Hepatocyte (in vitro differentiated cells): ENCODE results near the gene ZNF544. TPM values are rescaled to one million over a fixed set of nuclear protein-coding genes. Genes with fewer than 3 reads are reported as not detected.
A peak's percentile ranks its signal among the peaks of the same experiment; 100 is the strongest.

Experiments
- DNase-seq: peaks from one replicate; pipeline ENCODE4 v3.0.0-alpha.2; 2016; ENCODE audit warnings: low spot score
- H2AFZ ChIP-seq: fragments of 200-600 bp; sonication (generic); 2 replicates; pipeline ENCODE4 v1.6.0; 2016; ENCODE audit warnings: antibody characterized with exemption, mild to moderate bottlenecking
- H3K27ac ChIP-seq: fragments of 200-600 bp; sonication (generic); 2 replicates; pipeline ENCODE4 v1.5.1; 2016; ENCODE audit warnings: mild to moderate bottlenecking
- H3K27me3 ChIP-seq: fragments of 200-600 bp; sonication (generic); 2 replicates; pipeline ENCODE4 v1.6.1; 2016
- H3K36me3 ChIP-seq: fragments of 200-600 bp; sonication (generic); replicated peaks from 2 replicates; pipeline ENCODE4 v1.5.1; 2016; ENCODE audit warnings: low read depth; ENCODE audit not compliant: insufficient read depth
- H3K4me1 ChIP-seq: fragments of 200-600 bp; sonication (generic); 2 replicates; pipeline ENCODE4 v1.5.1; 2016; ENCODE audit warnings: mild to moderate bottlenecking, moderate library complexity; ENCODE audit not compliant: insufficient read depth
- H3K4me2 ChIP-seq: fragments of 200-600 bp; sonication (generic); 2 replicates; pipeline ENCODE4 v1.6.0; 2016
- H3K4me3 ChIP-seq: fragments of 200-600 bp; sonication (generic); 2 replicates; pipeline ENCODE4 v1.5.1; 2016; ENCODE audit warnings: mild to moderate bottlenecking
- H3K79me2 ChIP-seq: fragments of 200-600 bp; sonication (generic); 2 replicates; pipeline ENCODE4 v1.6.0; 2017; ENCODE audit warnings: mild to moderate bottlenecking
- H3K9me2 ChIP-seq: fragments of 200-600 bp; sonication (generic); replicated peaks from 2 replicates; pipeline ENCODE4 v1.6.0; 2017; ENCODE audit warnings: mild to moderate bottlenecking; ENCODE audit not compliant: insufficient read depth
- H3K9me3 ChIP-seq: fragments of 200-600 bp; sonication (generic); 2 replicates; pipeline ENCODE4 v1.5.1; 2016; ENCODE audit warnings: low read depth, mild to moderate bottlenecking
- H4K20me1 ChIP-seq: fragments of 200-600 bp; sonication (generic); 2 replicates; pipeline ENCODE4 v1.6.0; 2016; ENCODE audit warnings: mild to moderate bottlenecking; ENCODE audit not compliant: insufficient read depth, poor library complexity, severe bottlenecking
- EZH2 ChIP-seq: fragments of 200-600 bp; sonication (generic); IDR thresholded peaks from 2 replicates; pipeline ENCODE4 v1.6.1; 2016; ENCODE audit warnings: antibody characterized with exemption, mild to moderate bottlenecking, borderline replicate concordance
- EZH2phosphoT487 ChIP-seq: fragments of 200-600 bp; sonication (generic); IDR thresholded peaks from one replicate; pipeline ENCODE4 v1.6.1; 2018; ENCODE audit warnings: antibody characterized with exemption, mild to moderate bottlenecking, low read depth, moderate library complexity; ENCODE audit not compliant: unreplicated experiment, severe bottlenecking
- WGBS: methylation state at CpG from one replicate; pipeline ENCODE4 v1.1.6; 2016; ENCODE audit warnings: low lambda C conversion rate; ENCODE audit errors: missing lambda C conversion rate; 5-methylcytosine and 5-hydroxymethylcytosine counted together
- polyA plus RNA-seq: library from polyadenylated mRNA; unstranded; fragments of >200 nt; fragmentation: Nextera tagmentation; extraction: Ambion mirVana; gene quantifications from 2 replicates; pipeline ENCODE4 v1.2.1, GENCODE V29; 2016
- total RNA-seq: library from RNA; depleted of rRNA; stranded (reverse); fragments of >200 nt; gene quantifications from 2 replicates; pipeline ENCODE4 v1.2.3, GENCODE V29; 2014
- TF ChIP-seq, protein P1 (sequence below): fragments of 200-600 bp; sonication (generic); IDR thresholded peaks from 2 replicates; pipeline ENCODE4 v1.5.1; 2016; ENCODE audit warnings: antibody characterized with exemption, mild to moderate bottlenecking; ENCODE audit not compliant: poor library complexity

Gene ZNF544
- total and polyA plus RNA-seq, 2 experiments from 2014 or later, result 17.2 to 34.1 TPM

- Histone ChIP-seq H3K27me3 (no peaks in the 10 kb centered on the region), H3K9me2 (no peaks in the 10 kb centered on the region), H3K27ac (peak overlapping the region; percentile 87), H3K4me3 (peak overlapping the region; percentile 73), H3K4me2 (peak overlapping the region; percentile 91), H3K9me3 (peaks cover 30% of the 10 kb centered on the region), H2AFZ (peak overlapping the region; percentile 92), H3K79me2 (peaks cover 15% of the 10 kb centered on the region), H4K20me1 (no peaks in the 10 kb centered on the region), H3K4me1 (peaks cover 5% of the 10 kb centered on the region), H3K36me3 (peaks cover 8% of the 10 kb centered on the region)
- no peak for TF ChIP-seq EZH2phosphoT487
- TF ChIP-seq, protein P1, sequence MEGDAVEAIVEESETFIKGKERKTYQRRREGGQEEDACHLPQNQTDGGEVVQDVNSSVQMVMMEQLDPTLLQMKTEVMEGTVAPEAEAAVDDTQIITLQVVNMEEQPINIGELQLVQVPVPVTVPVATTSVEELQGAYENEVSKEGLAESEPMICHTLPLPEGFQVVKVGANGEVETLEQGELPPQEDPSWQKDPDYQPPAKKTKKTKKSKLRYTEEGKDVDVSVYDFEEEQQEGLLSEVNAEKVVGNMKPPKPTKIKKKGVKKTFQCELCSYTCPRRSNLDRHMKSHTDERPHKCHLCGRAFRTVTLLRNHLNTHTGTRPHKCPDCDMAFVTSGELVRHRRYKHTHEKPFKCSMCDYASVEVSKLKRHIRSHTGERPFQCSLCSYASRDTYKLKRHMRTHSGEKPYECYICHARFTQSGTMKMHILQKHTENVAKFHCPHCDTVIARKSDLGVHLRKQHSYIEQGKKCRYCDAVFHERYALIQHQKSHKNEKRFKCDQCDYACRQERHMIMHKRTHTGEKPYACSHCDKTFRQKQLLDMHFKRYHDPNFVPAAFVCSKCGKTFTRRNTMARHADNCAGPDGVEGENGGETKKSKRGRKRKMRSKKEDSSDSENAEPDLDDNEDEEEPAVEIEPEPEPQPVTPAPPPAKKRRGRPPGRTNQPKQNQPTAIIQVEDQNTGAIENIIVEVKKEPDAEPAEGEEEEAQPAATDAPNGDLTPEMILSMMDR, result peak; percentile 26
- 11% methylated on average over 7 of the region's 13 CpGs for WGBS
- peak; percentile 47 for DNase-seq
Observed at GRCh38 chr19:58229255-58229639, 533 bp downstream of the ZNF544 start.

DNA sequence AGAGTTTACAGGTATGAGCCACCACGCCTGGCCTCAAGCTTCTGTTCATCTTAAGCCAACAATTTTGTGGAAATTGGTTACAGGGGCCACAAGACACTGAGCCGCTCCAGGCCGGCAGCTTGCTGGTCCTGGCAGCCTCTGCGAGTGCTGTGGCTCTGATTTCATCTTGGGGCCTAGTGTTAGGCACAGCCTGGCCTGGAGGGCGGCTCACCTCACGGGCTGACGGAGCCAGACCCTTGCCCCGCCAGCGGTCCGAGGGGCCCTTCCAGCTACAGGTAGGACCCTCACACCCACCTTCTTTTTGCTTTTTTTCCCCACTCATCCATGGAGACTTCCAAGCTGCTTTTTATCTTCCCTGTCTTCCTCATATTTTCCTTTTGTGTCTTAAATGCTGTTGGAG lies 8.6 kb downstream of the ZNF544 start:
- TF ChIP-seq EZH2phosphoT487 (no peak), EZH2 (no peak)
- TF ChIP-seq, protein P1, result no peak
- no peak for DNase-seq
- Histone ChIP-seq H3K27me3 (no peaks in the 10 kb centered on the region), H4K20me1 (no peaks in the 10 kb centered on the region), H3K4me1 (no peaks in the 10 kb centered on the region), H3K27ac (no peak overlapping the region), H3K36me3 (peaks cover 14% of the 10 kb centered on the region), H3K9me3 (peaks cover 16% of the 10 kb centered on the region), H3K9me2 (no peaks in the 10 kb centered on the region), H3K4me3 (no peak overlapping the region), H3K79me2 (no peaks in the 10 kb centered on the region), H3K4me2 (no peak overlapping the region), H2AFZ (no peak overlapping the region)
- WGBS, result 94% methylated on average over 10 of the region's 10 CpGs

DNA sequence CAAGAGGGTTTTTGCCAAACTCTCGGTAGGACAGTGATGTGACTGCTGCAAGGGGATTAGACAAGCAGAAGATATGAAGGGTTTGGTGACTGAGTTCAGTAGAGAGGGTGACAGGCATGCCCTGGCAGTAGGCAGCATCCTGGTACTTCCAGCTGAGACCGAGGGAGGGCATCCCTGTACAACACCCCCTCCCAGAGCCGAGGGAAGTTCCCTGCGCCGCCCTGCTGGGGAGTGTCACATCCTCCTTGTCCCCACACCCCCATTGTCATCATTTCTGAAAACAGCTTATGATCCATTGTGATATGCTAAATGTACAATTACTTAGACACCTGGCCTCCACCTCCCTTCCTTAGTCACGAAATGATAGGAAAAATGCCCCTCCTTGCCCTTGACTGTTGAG lies 14.6 kb downstream of the ZNF544 start:
- Histone ChIP-seq H3K4me1 (no peaks in the 10 kb centered on the region), H2AFZ (no peak overlapping the region), H3K4me3 (no peak overlapping the region), H3K27me3 (no peaks in the 10 kb centered on the region), H4K20me1 (no peaks in the 10 kb centered on the region), H3K9me2 (no peaks in the 10 kb centered on the region), H3K27ac (no peak overlapping the region), H3K79me2 (no peaks in the 10 kb centered on the region), H3K36me3 (peaks cover 6% of the 10 kb centered on the region), H3K4me2 (no peak overlapping the region), H3K9me3 (peaks cover 37% of the 10 kb centered on the region)
- TF ChIP-seq EZH2, result no peak
- TF ChIP-seq, protein P1, result no peak
- no peak for TF ChIP-seq EZH2phosphoT487
- 100% methylated on average over 6 of the region's 6 CpGs for WGBS
- DNase-seq, result no peak

DNA sequence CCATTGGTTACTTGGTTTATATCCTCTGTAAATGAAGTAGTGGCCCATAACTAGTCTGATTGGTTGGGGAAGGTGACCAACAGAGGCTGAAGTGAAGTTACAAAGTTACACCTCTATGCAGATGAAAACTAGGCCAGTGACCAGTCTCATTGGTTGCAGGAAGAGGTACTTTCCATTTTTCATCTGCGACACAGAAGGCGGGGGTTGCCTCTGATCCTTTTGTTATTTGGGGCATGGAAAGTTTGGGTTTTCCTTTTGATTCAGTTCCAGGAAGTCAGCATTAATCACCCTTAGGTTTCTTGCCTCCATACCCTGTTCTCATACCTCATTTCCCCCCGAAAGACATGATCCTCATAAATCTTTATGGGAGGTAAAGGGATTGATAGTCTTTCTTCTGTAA lies 20.2 kb downstream of the ZNF544 start:
- Histone ChIP-seq H3K27ac (no peak overlapping the region), H3K27me3 (no peaks in the 10 kb centered on the region), H3K36me3 (peaks cover 25% of the 10 kb centered on the region), H2AFZ (no peak overlapping the region), H3K4me3 (no peak overlapping the region), H3K9me3 (peaks cover 84% of the 10 kb centered on the region), H3K4me1 (no peaks in the 10 kb centered on the region), H3K79me2 (no peaks in the 10 kb centered on the region), H3K9me2 (no peaks in the 10 kb centered on the region), H3K4me2 (no peak overlapping the region), H4K20me1 (no peaks in the 10 kb centered on the region)
- no peak for DNase-seq
- TF ChIP-seq EZH2phosphoT487, result no peak
- TF ChIP-seq EZH2, result no peak
- TF ChIP-seq, protein P1, result no peak
- WGBS, result 97% methylated on average over 3 of the region's 3 CpGs
